GM21737 (cell line): ENCODE results near the gene MTG2.
"Not testable (repeated sequence)": the region's sequence is repeated elsewhere in the genome, so short reads cannot be mapped to it uniquely, and the experiment has no call there.

Source experiments
- ATAC-seq: cut with Tn5 transposase; IDR thresholded peaks from one replicate; pipeline ENCODE4 v1.9.1; 2021; ENCODE audit warnings: mild to moderate bottlenecking, moderate library complexity; ENCODE audit not compliant: unreplicated experiment

MTG2 gene

GRCh38 chr20:62145688-62146018 lies 37.2 kb upstream of the MTG2 start:
- ATAC-seq = no peak

- no peak for ATAC-seq
Observed at GRCh38 chr20:62146019-62146755, 36.6 kb upstream of the MTG2 start.

GRCh38 chr20:62147125-62147524 lies 35.7 kb upstream of the MTG2 start:
- no peak for ATAC-seq

- ATAC-seq = no peak
Observed at GRCh38 chr20:62147528-62147927, 35.3 kb upstream of the MTG2 start.

GRCh38 chr20:62148383-62148782 lies 34.4 kb upstream of the MTG2 start:
- not testable (repeated sequence) for ATAC-seq

GRCh38 chr20:62148908-62149314 lies 33.9 kb upstream of the MTG2 start:
- ATAC-seq = no peak

- ATAC-seq = no peak
Observed at GRCh38 chr20:62149532-62150309, 33.1 kb upstream of the MTG2 start.

GRCh38 chr20:62150310-62150575 lies 32.6 kb upstream of the MTG2 start:
- no peak for ATAC-seq

GRCh38 chr20:62151225-62151624 lies 31.6 kb upstream of the MTG2 start:
- ATAC-seq = no peak

GRCh38 chr20:62151835-62152364 lies 30.9 kb upstream of the MTG2 start:
- no peak for ATAC-seq

GRCh38 chr20:62155428-62156253 lies 27.2 kb upstream of the MTG2 start:
- no peak for ATAC-seq

GRCh38 chr20:62156254-62156556 lies 26.6 kb upstream of the MTG2 start:
- no peak for ATAC-seq

- no peak for ATAC-seq
Observed at GRCh38 chr20:62156592-62157386, 26.0 kb upstream of the MTG2 start.

GRCh38 chr20:62157387-62158087 lies 25.3 kb upstream of the MTG2 start:
- ATAC-seq = no peak

GRCh38 chr20:62158088-62158400 lies 24.8 kb upstream of the MTG2 start:
- no peak for ATAC-seq

GRCh38 chr20:62158541-62158940 lies 24.3 kb upstream of the MTG2 start:
- ATAC-seq = no peak

GRCh38 chr20:62159052-62159451 lies 23.8 kb upstream of the MTG2 start:
- ATAC-seq = no peak

GRCh38 chr20:62159839-62160238 lies 23.0 kb upstream of the MTG2 start:
- no peak for ATAC-seq

- no peak for ATAC-seq
Observed at GRCh38 chr20:62160253-62160652, 22.6 kb upstream of the MTG2 start.

GRCh38 chr20:62160876-62161275 lies 22.0 kb upstream of the MTG2 start:
- no peak for ATAC-seq

- ATAC-seq = no peak
Observed at GRCh38 chr20:62161347-62161746, 21.5 kb upstream of the MTG2 start.
